Measurements from ENCODE around the gene AKNA. TPM values are rescaled to one million over a fixed set of nuclear protein-coding genes. Genes with fewer than 3 reads are reported as not detected.

AKNA gene
- total RNA-seq, 1 donor from 2014 or later: 24.6 TPM

- H3K27ac Mint-ChIP-seq: no peak overlapping the region
- H3K9me3 Mint-ChIP-seq (ENCODE audit: low read depth): no peaks in the 10 kb centered on the region
- H3K36me3 Mint-ChIP-seq (ENCODE audit: insufficient read depth): peaks cover 14% of the 10 kb centered on the region
- DNase-seq (ENCODE audit: low spot score, unreplicated experiment): no peak
- no peak overlapping the region for H3K4me3 Mint-ChIP-seq (ENCODE audit: low read depth)
- H3K27me3 Mint-ChIP-seq: no peaks in the 10 kb centered on the region
- H3K4me1 Mint-ChIP-seq (ENCODE audit: low read depth): no peaks in the 10 kb centered on the region
- TF ChIP-seq CTCF (IDR thresholded peaks at IDR 0.05; ENCODE audit: unreplicated experiment): no peak
These were observed 75.3 kb downstream of the AKNA start for GRCh38 chr9:114312513-114312875.

GRCh38 chr9:114311571-114312512 lies 75.9 kb downstream of the AKNA start:
- no peak overlapping the region for H3K27ac Mint-ChIP-seq
- H3K4me1 Mint-ChIP-seq (ENCODE audit: low read depth): no peaks in the 10 kb centered on the region
- H3K27me3 Mint-ChIP-seq: no peaks in the 10 kb centered on the region
- H3K4me3 Mint-ChIP-seq (ENCODE audit: low read depth): no peak overlapping the region
- H3K9me3 Mint-ChIP-seq (ENCODE audit: low read depth): no peaks in the 10 kb centered on the region
- DNase-seq (ENCODE audit: low spot score, unreplicated experiment): no peak
- no peak for TF ChIP-seq CTCF (IDR thresholded peaks at IDR 0.05; ENCODE audit: unreplicated experiment)
- peaks cover 14% of the 10 kb centered on the region for H3K36me3 Mint-ChIP-seq (ENCODE audit: insufficient read depth)

- Mint-ChIP-seq H3K9me3 (ENCODE audit: low read depth) (no peaks in the 10 kb centered on the region), H3K4me3 (ENCODE audit: low read depth) (no peak overlapping the region), H3K27me3 (no peaks in the 10 kb centered on the region), H3K4me1 (ENCODE audit: low read depth) (no peaks in the 10 kb centered on the region), H3K27ac (peak overlapping the region; percentile 59), H3K36me3 (ENCODE audit: insufficient read depth) (peaks cover 14% of the 10 kb centered on the region)
- TF ChIP-seq CTCF (IDR thresholded peaks at IDR 0.05; ENCODE audit: unreplicated experiment): no peak
- DNase-seq (ENCODE audit: low spot score, unreplicated experiment): no peak
These were observed 77.0 kb downstream of the AKNA start for GRCh38 chr9:114310471-114311450.

- Mint-ChIP-seq H3K4me3 (ENCODE audit: low read depth) (no peak overlapping the region), H3K27ac (no peak overlapping the region), H3K27me3 (no peaks in the 10 kb centered on the region), H3K36me3 (ENCODE audit: insufficient read depth) (peaks cover 14% of the 10 kb centered on the region), H3K9me3 (ENCODE audit: low read depth) (no peaks in the 10 kb centered on the region), H3K4me1 (ENCODE audit: low read depth) (no peaks in the 10 kb centered on the region)
- DNase-seq (ENCODE audit: low spot score, unreplicated experiment): no peak
- no peak for TF ChIP-seq CTCF (IDR thresholded peaks at IDR 0.05; ENCODE audit: unreplicated experiment)
These were observed 78.7 kb downstream of the AKNA start for GRCh38 chr9:114309096-114309495.

GRCh38 chr9:114308361-114308950 lies 79.3 kb downstream of the AKNA start:
- Mint-ChIP-seq H3K27ac (no peak overlapping the region), H3K4me1 (ENCODE audit: low read depth) (no peaks in the 10 kb centered on the region), H3K4me3 (ENCODE audit: low read depth) (no peak overlapping the region), H3K27me3 (no peaks in the 10 kb centered on the region), H3K9me3 (ENCODE audit: low read depth) (no peaks in the 10 kb centered on the region), H3K36me3 (ENCODE audit: insufficient read depth) (peaks cover 14% of the 10 kb centered on the region)
- TF ChIP-seq CTCF (IDR thresholded peaks at IDR 0.05; ENCODE audit: unreplicated experiment): no peak
- DNase-seq (ENCODE audit: low spot score, unreplicated experiment): no peak

Measured in progenitor cell of endocrine pancreas (in vitro differentiated cells).